B cell (primary cell): Measurements from ENCODE around the gene SHOC2.

ENCODE experiments used
- CTCF ChIP-seq: fragments of 200-600 bp; IDR thresholded peaks from one replicate; pipeline ENCODE4 v1.8.0; 2022; ENCODE audit warnings: antibody characterized with exemption, mild to moderate bottlenecking
- EZH2 ChIP-seq: IDR thresholded peaks from 2 replicates; pipeline ENCODE4 v1.6.1; 2012; ENCODE audit warnings: borderline replicate concordance, low read depth, mild to moderate bottlenecking, moderate library complexity, low read length; ENCODE audit not compliant: insufficient read depth, poor library complexity, severe bottlenecking

GRCh38 chr10:110897184-110897583, 22.2 kb upstream of the SHOC2 start:
- TF ChIP-seq CTCF, result no peak
- no peak for TF ChIP-seq EZH2
